GM12878 (cell line): ENCODE data around the gene CREBBP. TPM values are rescaled to one million over a fixed set of nuclear protein-coding genes. Genes with fewer than 3 reads are reported as not detected.

ENCODE experiments used
- ATAC-seq: fragments of 200-7000 bp; cut with Tn5 transposase; 3 replicates; pipeline ENCODE4 v1.9.1; 2020; ENCODE audit warnings: mild to moderate bottlenecking, moderate library complexity
- BruUV-seq: library from RNA; stranded (reverse); fragments of 400-500 nt; replicated peaks from 2 replicates; lab custom pipeline; 2021; lab: Mats Ljungman, UMichigan
- CTCF ChIA-PET: fragments of 300-600 bp; sonication (Branson Sonifier 250); formaldehyde crosslinking; extraction: SDS; loops from one replicate; lab custom pipeline; 2021; ENCODE audit warnings: inconsistent platforms; lab: Yijun Ruan, JAX
- POLR2A ChIA-PET: fragments of 350-600 bp; formaldehyde crosslinking; extraction: SDS; loops from one replicate; lab custom pipeline; 2021; ENCODE audit warnings: inconsistent platforms; lab: Charles Lee
- RAD21 ChIA-PET: fragments of 300-600 bp; sonication (Branson Sonifier 250); formaldehyde crosslinking; loops from one replicate; lab custom pipeline; 2023; ENCODE audit warnings: antibody characterized with exemption; ENCODE audit not compliant: unreplicated experiment; lab: Charles Lee
- SMC1A ChIA-PET: fragments of 300-600 bp; sonication (Branson Sonifier 250); formaldehyde crosslinking; loops from one replicate; lab custom pipeline; 2023; ENCODE audit not compliant: unreplicated experiment, uncharacterized antibody; lab: Charles Lee
- DNase-seq: peaks from one replicate; pipeline ENCODE4 v3.0.0-alpha.2; 2011; ENCODE audit warnings: low read depth, low spot score
- FAIRE-seq: peaks from 3 replicates; lab custom pipeline; 2011; peaks lifted over from hg19 to GRCh38; lab: Jason Lieb, UNC
- H2AFZ ChIP-seq: 2 replicates; pipeline ENCODE4 v1.6.0; 2011; ENCODE audit warnings: low read depth, low read length, control low read depth; ENCODE audit not compliant: control insufficient read depth
- H3K27ac ChIP-seq: 2 replicates; pipeline ENCODE4 v1.5.1; 2011; ENCODE audit warnings: control low read depth; ENCODE audit not compliant: control insufficient read depth, insufficient read depth
- H3K27me3 ChIP-seq, 2 experiments: replicated peaks in 1 of 2; 2 replicates each; pipeline versions ENCODE4 v1.6.0 to v1.6.1; 2011; ENCODE audit warnings: low read length in 1 of 2; ENCODE audit not compliant: control insufficient read depth in 2 of 2, insufficient read depth in 2 of 2
- H3K36me3 ChIP-seq, 2 experiments: 2 replicates each; pipeline ENCODE4 v1.5.1; 2011; ENCODE audit warnings: low read length in 1 of 2; ENCODE audit not compliant: control insufficient read depth in 2 of 2, insufficient read depth in 2 of 2
- H3K4me1 ChIP-seq: 2 replicates; pipeline ENCODE4 v1.6.1; 2011; ENCODE audit warnings: mild to moderate bottlenecking, low read length, moderate library complexity, mixed read lengths; ENCODE audit not compliant: control insufficient read depth, insufficient read depth
- H3K4me2 ChIP-seq: 2 replicates; pipeline ENCODE4 v1.6.0; 2011; ENCODE audit warnings: control low read depth; ENCODE audit not compliant: control insufficient read depth, insufficient read depth
- H3K4me3 ChIP-seq: fragments of 200-600 bp; sonication (generic); 2 replicates; pipeline ENCODE4 v1.5.1; 2016
- H3K79me2 ChIP-seq: 2 replicates; pipeline ENCODE4 v1.6.0; 2011; ENCODE audit warnings: low read length; ENCODE audit not compliant: control insufficient read depth, insufficient read depth
- H3K9ac ChIP-seq: 2 replicates; pipeline ENCODE4 v1.8.0; 2011; ENCODE audit warnings: low read length, control low read depth, mixed read lengths; ENCODE audit not compliant: control insufficient read depth, insufficient read depth
- H3K9me3 ChIP-seq: replicated peaks from 3 replicates; pipeline ENCODE4 v1.5.1; 2011; ENCODE audit warnings: mild to moderate bottlenecking, low read length; ENCODE audit not compliant: control insufficient read depth, insufficient read depth
- H4K20me1 ChIP-seq: 2 replicates; pipeline ENCODE4 v1.6.0; 2011; ENCODE audit not compliant: control insufficient read depth, insufficient read depth
- CUX1 ChIP-seq: IDR thresholded peaks from 2 replicates; pipeline ENCODE4 v1.6.1; 2012; ENCODE audit warnings: improper control_type of control experiment, low read depth, low read length; ENCODE audit not compliant: insufficient replicate concordance
- E2F8 ChIP-seq: fragments of 450-650 bp; IDR thresholded peaks from 2 replicates; pipeline ENCODE4 v1.6.1; 2018; ENCODE audit warnings: mild to moderate bottlenecking, low read depth, moderate library complexity; ENCODE audit not compliant: partially characterized antibody
- EED ChIP-seq: sonication (generic); IDR thresholded peaks from 2 replicates; pipeline ENCODE4 v1.6.1; 2016; ENCODE audit warnings: antibody characterized with exemption, low read depth
- FOS ChIP-seq: IDR thresholded peaks from 3 replicates; pipeline ENCODE4 v1.6.1; 2011; ENCODE audit warnings: borderline replicate concordance; ENCODE audit not compliant: insufficient read length; ENCODE audit errors: extremely low read depth
- MAX ChIP-seq: IDR thresholded peaks from 2 replicates; pipeline ENCODE4 v1.6.1; 2012; ENCODE audit warnings: low read depth, low read length, improper control_type of control experiment
- NBN ChIP-seq: fragments of 450-650 bp; IDR thresholded peaks from 2 replicates; pipeline ENCODE4 v1.6.1; 2016
- RELA ChIP-seq: fragments of 450-650 bp; IDR thresholded peaks from 2 replicates; pipeline ENCODE4 v1.8.0; 2014; ENCODE audit warnings: borderline replicate concordance; ENCODE audit not compliant: partially characterized antibody
- SRF ChIP-seq, 2 experiments: IDR thresholded peaks; 2 replicates each; pipeline ENCODE4 v1.6.1; 2011; ENCODE audit warnings: low read depth in 2 of 2, low read length in 2 of 2, mild to moderate bottlenecking in 1 of 2, moderate library complexity in 1 of 2
- ZNF687 ChIP-seq: fragments of 450-650 bp; IDR thresholded peaks from 2 replicates; pipeline ENCODE4 v1.6.1; 2017; ENCODE audit warnings: mild to moderate bottlenecking, moderate library complexity
- WGBS: methylation state at CpG from one replicate; pipeline ENCODE4 v1.1.6; 2016; ENCODE audit warnings: low lambda C conversion rate; ENCODE audit not compliant: insufficient replicate concordance, insufficient coverage; ENCODE audit errors: missing lambda C conversion rate; 5-methylcytosine and 5-hydroxymethylcytosine counted together
- in situ Hi-C: fragments of 300-500 bp; cut with MboI; formaldehyde crosslinking; loops from 9 replicates; pipeline ENCODE4 v1.14.3; 2018; ENCODE audit warnings: mixed read lengths
- intact Hi-C: fragments of 100-400 bp; cut with micrococcal nuclease; formaldehyde crosslinking; loops from one replicate; pipeline ENCODE4 v1.14.2; 2022; ENCODE audit not compliant: unreplicated experiment
- polyA plus RNA-seq, 11 experiments: library from polyadenylated mRNA; depleted of rRNA in 4 of 11; unstranded in 6 of 11; stranded (reverse) in 5 of 11; fragments of >200 nt; fragmentation: Nextera tagmentation in 4 of 11; fragmentation: Illumina TruSeq in 1 of 11; extraction: Ambion mirVana in 4 of 11; extraction: Trizol in 1 of 11; gene quantifications; 1 replicate in 1 of 11; 2 replicates in 10 of 11; pipeline versions ENCODE4 v1.2.1 to v1.2.3, GENCODE V29; 2011 to 2016; ENCODE audit warnings: inconsistent platforms in 2 of 11, missing spikeins in 2 of 11, low read depth in 1 of 11
- total RNA-seq, 4 experiments: library from RNA; depleted of rRNA in 3 of 4; stranded (reverse); fragments of >200 nt in 3 of 4; fragmentation: Illumina TruSeq in 1 of 4; extraction: Trizol in 1 of 4; gene quantifications; 2 replicates each; pipeline versions ENCODE4 v1.2.1 to v1.2.3, GENCODE V29; 2013 to 2021

CREBBP gene
- total and polyA plus RNA-seq, 10 of the 15 experiments (the other 5 are each of a cell fraction or from before 2014, with no cell fraction given), result 3.4 to 32.7 (median 7.9) TPM

- Histone ChIP-seq H2AFZ (no peak overlapping the region), H4K20me1 (no peaks in the 10 kb centered on the region; the same call in 1 of the 2 replicates), H3K27ac (no peak overlapping the region), H3K9me3 (no peaks in the 10 kb centered on the region), H3K36me3 (peaks cover 24 to 31% of the 10 kb centered on the region in 2 experiments), H3K79me2 (peaks cover 4% of the 10 kb centered on the region), H3K4me2 (no peak overlapping the region), H3K27me3 (no peaks in the 10 kb centered on the region), H3K4me3 (no peak overlapping the region), H3K4me1 (peaks cover 5% of the 10 kb centered on the region; the same call in 1 of the 2 replicates), H3K9ac (no peak overlapping the region)
- in situ Hi-C loops (no loop called here), intact Hi-C loops (no loop called here)
- no peak for DNase-seq
- ATAC-seq, result no peak
- FAIRE-seq, result no peak
- RAD21 ChIA-PET, result interaction anchor here (1.9 kb wide), 1 partner anchor 98 kb away, joined by 4 read pairs; the partner anchor contains the start of gene CREBBP
- CTCF ChIA-PET, result interaction anchor here (0.6 to 2.0 kb wide), 3 partner anchors 94 to 785 kb away, joined by 3 to 8 read pairs (median 5); no protein-coding TSS in a partner anchor
- 97% methylated on average over 7 of the region's 7 CpGs for WGBS
- POLR2A ChIA-PET, result no interaction called here
- no TSS peak for BruUV-seq
- SMC1A ChIA-PET, result interaction anchor here (0.9 to 1.6 kb wide), 4 partner anchors 9 to 96 kb away, joined by 3 to 7 read pairs (median 4); no protein-coding TSS in a partner anchor
- TF ChIP-seq RELA (no peak), E2F8 (no peak), ZNF687 (no peak), SRF (IDR thresholded peaks at IDR 0.05; ENCODE audit: low read depth in 2 of 2, low read length in 2 of 2) (no peak), NBN (no peak), EED (no peak), FOS (no peak), MAX (no peak), CUX1 (no peak)
Observed at GRCh38 chr16:3782566-3782965, 97.9 kb downstream of the CREBBP start.
